NCI-H748 treated with DMSO at 0.1 percent for 48 hours (cell line): ENCODE measurements around the gene CAMK1.

Experiments
- DNase-seq: peaks from one replicate; lab custom pipeline; 2025; lab: John Stamatoyannopoulos, UW

The CAMK1 gene

DNA sequence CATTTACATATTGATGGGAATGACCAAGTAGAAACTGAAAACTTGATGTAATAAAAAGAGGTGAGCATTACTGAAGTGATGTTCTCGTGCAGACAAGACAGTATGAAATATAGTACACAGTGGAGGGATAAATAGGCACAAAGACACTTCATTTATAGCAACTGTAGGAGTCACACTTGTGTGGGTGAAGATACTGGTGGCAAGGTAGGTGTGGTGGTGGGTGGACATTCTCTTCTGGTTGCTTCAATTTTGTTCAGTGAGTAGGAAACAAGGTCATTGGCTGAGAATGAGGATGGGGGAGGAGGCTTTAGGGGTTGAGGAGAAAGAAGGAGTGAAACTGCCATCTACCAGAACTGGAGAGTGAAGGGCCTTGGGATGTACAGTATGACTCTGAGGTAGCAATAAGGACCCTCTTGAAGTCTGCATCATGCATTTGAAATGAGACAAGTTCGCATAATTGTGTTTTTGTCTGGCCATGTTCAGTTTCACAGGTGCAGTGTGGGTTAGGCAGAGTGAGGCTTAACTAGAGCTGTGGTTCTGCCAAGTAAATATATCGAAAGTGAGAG, 59.5 kb downstream of the CAMK1 start:
- DNase-seq = no peak
